ENCODE measurements around the gene HACD2. TPM values are rescaled to one million over a fixed set of nuclear protein-coding genes. Genes with fewer than 3 reads are reported as not detected.

Gene HACD2
- total and polyA plus RNA-seq, 12 donors, result 6.8 to 14.1 (median 10.6) TPM

DNA sequence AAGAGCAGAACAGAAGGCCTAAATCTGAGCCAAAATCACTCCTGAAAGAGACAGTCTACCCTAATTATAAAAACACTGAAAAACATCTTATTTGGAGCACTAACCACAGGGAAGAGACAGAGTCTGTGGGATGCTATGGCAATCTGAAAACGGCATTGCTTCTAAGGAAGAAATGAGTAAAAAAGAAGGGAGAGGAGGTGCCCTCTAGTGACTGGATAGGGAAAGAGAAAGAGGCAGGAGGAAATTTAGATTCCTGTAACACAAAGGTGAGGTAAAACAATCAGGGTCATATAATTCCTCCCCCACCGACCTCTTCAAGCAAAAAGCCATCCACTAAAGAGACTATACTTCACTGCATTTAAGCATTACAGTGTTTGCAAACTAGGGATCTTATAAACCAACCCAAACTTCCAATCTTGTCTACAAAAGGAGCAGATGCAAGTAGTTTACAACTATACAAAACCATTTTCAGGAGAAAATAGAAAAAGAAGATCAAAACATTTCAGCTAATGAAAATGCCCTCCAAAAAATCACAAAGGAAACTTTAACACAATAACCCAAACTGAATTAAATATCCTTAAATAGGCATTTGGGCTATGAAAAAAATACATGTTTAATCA lies 32.6 kb downstream of the HACD2 start:
- Histone ChIP-seq H3K27me3 (no peaks in the 10 kb centered on the region), H3K4me3 (no peak overlapping the region), H3K9me3 (peaks cover 0 to 37% (median 15%) of the 10 kb centered on the region in 11 donors), H3K36me3 (peaks cover 0 to 22% (median 0%) of the 10 kb centered on the region in 9 donors), H3K4me1 (peaks cover 0 to 15% (median 5%) of the 10 kb centered on the region in 9 donors), H3K27ac (no peak overlapping the region)
- DNase-seq (no peak), ATAC-seq (no peak)
- 11 to 21% methylated on average over 2 of the region's 2 CpGs for WGBS, 2 donors
- intact Hi-C loops (cut with DNase I), result loop anchor here in 2 of 10 donors (10.0 kb wide), 2 partner anchors 57 to 107 kb away; partner anchors contain the start of gene ADCY5 (in 1 of the 2)
- TF ChIP-seq, protein P1, sequence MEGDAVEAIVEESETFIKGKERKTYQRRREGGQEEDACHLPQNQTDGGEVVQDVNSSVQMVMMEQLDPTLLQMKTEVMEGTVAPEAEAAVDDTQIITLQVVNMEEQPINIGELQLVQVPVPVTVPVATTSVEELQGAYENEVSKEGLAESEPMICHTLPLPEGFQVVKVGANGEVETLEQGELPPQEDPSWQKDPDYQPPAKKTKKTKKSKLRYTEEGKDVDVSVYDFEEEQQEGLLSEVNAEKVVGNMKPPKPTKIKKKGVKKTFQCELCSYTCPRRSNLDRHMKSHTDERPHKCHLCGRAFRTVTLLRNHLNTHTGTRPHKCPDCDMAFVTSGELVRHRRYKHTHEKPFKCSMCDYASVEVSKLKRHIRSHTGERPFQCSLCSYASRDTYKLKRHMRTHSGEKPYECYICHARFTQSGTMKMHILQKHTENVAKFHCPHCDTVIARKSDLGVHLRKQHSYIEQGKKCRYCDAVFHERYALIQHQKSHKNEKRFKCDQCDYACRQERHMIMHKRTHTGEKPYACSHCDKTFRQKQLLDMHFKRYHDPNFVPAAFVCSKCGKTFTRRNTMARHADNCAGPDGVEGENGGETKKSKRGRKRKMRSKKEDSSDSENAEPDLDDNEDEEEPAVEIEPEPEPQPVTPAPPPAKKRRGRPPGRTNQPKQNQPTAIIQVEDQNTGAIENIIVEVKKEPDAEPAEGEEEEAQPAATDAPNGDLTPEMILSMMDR (IDR thresholded peaks at IDR 0.05), result peak in 8 of 9 donors; percentile 19 to 59 (median 48)

DNA sequence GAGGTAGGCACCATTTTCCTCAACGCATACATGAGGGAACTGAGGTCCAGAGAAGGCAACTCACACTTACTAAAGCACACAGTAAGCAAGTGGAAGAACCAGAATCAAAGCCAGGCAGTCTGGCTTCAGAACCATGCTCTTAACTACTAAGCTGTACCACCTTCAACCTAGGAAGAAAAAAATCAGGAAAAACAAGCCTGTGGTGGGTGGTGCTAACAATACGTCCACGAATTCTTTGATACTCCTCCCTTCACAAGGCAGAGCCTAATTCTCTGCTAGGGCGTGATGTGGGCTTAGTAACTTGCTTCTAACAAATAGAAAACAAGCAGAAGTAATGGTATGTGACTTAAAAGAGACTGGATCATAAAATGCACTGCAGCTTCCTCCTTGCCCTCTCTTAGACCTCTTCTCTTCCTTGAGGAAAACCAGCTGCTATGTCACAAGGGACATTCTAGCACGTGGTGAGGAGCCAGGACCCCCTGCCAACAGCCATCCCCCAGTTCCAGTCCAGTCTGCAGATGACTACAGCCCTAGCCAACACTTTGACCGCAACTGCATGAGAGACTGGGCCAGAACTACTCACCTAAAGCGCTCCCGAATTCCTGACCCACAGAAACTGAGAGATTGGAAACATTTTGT lies 36.9 kb downstream of the HACD2 start:
- Histone ChIP-seq H3K36me3 (peaks cover 0 to 20% (median 0%) of the 10 kb centered on the region in 9 donors), H3K27ac (no peak overlapping the region), H3K4me1 (peaks cover 0 to 15% (median 5%) of the 10 kb centered on the region in 9 donors), H3K4me3 (no peak overlapping the region), H3K9me3 (peaks cover 0 to 9% (median 3%) of the 10 kb centered on the region in 11 donors), H3K27me3 (no peaks in the 10 kb centered on the region)
- intact Hi-C loops (cut with DNase I), result loop anchor here in 1 of 10 donors (10.0 kb wide), 1 partner anchor 93 kb away; no protein-coding TSS in a partner anchor
- TF ChIP-seq, protein P1 (IDR thresholded peaks at IDR 0.05), result no peak
- DNase-seq, result peak; percentile 18 to 19
- 65 to 69% methylated on average over 8 of the region's 8 CpGs for WGBS, 2 donors
- peak in 7 of 8 donors; percentile 51 to 68 (median 61) for ATAC-seq

DNA sequence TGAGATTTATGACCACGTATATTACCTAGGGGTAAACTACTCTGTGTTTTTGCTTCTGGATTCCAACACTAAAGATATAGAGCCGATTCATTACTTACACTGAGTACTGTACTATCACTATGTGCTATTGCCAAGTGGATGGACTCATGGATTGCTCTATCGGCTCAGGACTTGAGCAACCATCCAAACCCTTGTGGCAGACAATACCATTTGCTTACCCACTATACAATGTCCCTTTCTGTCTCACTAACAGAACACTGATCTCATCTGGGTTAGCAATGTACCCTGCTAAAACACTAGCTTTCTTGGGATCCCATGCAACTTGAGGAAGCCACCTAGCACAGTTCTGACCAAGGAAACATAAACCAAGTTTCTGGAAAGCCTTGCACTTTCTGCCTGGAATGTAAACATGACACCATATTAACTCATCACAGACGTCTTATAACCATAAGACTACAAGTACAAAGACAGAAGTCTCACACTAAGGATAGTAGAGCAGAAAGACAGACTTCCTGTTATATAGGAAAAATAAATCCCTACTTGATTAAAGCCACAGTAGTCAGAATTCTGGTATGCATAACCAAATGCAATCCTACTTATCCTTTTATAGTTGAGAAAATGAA lies 38.6 kb downstream of the HACD2 start:
- TF ChIP-seq, protein P1 (IDR thresholded peaks at IDR 0.05), result no peak
- Histone ChIP-seq H3K27me3 (no peaks in the 10 kb centered on the region), H3K4me1 (peaks cover 0 to 15% (median 5%) of the 10 kb centered on the region in 9 donors), H3K27ac (no peak overlapping the region), H3K9me3 (no peaks in the 10 kb centered on the region), H3K36me3 (peaks cover 0 to 19% (median 0%) of the 10 kb centered on the region in 9 donors), H3K4me3 (no peak overlapping the region)
- ATAC-seq (no peak), DNase-seq (no peak)
- intact Hi-C loops (cut with DNase I), result loop anchor here in 1 of 10 donors (10.0 kb wide), 1 partner anchor 91 kb away; no protein-coding TSS in a partner anchor
- WGBS, 2 donors, result 80 to 86% methylated on average over 4 of the region's 4 CpGs

DNA sequence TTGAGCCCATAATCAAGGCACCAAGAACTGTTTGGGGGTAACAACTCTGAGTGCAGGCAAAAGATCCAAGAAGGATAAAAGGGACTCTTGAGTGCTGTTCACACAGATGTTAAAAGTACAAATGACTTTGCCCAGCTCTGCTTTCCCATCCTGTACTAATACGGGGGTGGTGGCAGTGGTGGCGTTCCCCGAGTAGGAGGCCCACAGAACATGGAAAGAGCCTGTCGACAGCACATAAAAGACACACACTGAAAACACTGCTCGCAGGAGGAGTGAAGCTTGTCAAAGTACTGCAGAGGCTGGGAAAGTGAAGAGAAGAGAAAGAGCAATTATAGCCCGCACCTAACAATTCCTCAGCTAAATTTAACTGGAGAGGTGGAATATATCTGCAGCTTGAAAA lies 40.9 kb downstream of the HACD2 start:
- H3K36me3 ChIP-seq, result no peaks in the 10 kb centered on the region
- H3K27me3 ChIP-seq, result no peaks in the 10 kb centered on the region
- intact Hi-C loops (cut with DNase I), result loop anchor here in 1 of 10 donors (10.0 kb wide), 1 partner anchor 89 kb away; no protein-coding TSS in a partner anchor
- H3K9me3 ChIP-seq, result no peaks in the 10 kb centered on the region
- ATAC-seq (no peak), DNase-seq (no peak)
- WGBS, 2 donors, result 45 to 66% methylated on average over 6 of the region's 6 CpGs
- no peak overlapping the region for H3K4me3 ChIP-seq
- TF ChIP-seq, protein P1 (IDR thresholded peaks at IDR 0.05), result no peak
- no peak overlapping the region for H3K27ac ChIP-seq
- peaks cover 0 to 15% (median 5%) of the 10 kb centered on the region in 9 donors for H3K4me1 ChIP-seq
